Measurements from ENCODE around the gene ENO4. TPM values are rescaled to one million over a fixed set of nuclear protein-coding genes. Genes with fewer than 3 reads are reported as not detected.

ENO4 gene
- total RNA-seq, 4 donors from 2014 or later: 0.27 to 0.40 TPM; not detected in 2

DNA sequence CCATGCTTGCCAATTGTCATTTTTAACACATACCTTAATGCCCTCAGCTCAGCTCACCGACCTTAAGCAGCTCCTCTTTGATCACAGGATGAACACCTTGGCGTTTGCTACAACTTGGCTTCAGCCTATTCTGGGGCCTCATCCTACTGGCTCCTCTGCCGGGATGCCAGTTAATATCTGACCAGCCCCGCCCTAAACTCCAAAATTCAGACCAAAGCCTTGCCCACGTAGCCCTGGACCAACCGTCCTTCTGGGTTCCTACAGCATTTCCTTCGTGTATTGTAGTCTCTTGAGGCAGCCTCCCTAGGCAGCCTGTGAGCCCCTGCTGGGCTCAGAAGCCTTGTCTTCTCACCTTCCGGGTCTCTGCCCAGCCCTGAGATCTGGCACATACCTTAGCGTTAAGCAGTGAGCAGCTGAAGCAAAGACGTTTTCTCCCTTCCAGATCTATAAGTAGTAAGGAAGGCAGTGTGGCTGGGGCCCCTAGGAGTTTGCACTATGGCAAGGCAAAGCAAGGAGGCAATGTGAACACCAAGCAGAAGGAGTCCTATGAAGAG, 836 bp downstream of the ENO4 start:
- H3K4me1 ChIP-seq: peaks cover 0 to 15% (median 7%) of the 10 kb centered on the region in 4 donors
- DNase-seq: no peak
- peak overlapping the region; percentile 48 to 77 (median 64) for H3K4me3 ChIP-seq
- no peaks in the 10 kb centered on the region for H3K9me3 ChIP-seq
- H3K36me3 ChIP-seq: no peaks in the 10 kb centered on the region
- in situ Hi-C loops (cut with MboI; ENCODE audit: low pct_ligation_motif_present in 1 of 4, low pct_unique_long_range_greater_than_20kb in 1 of 4, low sequenced_read_pairs in 3 of 4) (no loop called here), intact Hi-C loops (cut with DNase I; ENCODE audit: low total_unique reads) (no loop called here)
- 37 to 40% methylated on average over 1 to 10 of the region's 10 CpGs for WGBS, 2 donors (ENCODE audit: low coverage in 1 of 2)
- TF ChIP-seq POLR2AphosphoS5 (IDR thresholded peaks at IDR 0.05) (no peak), EP300 (IDR thresholded peaks at IDR 0.05; ENCODE audit: low read depth) (no peak), CTCF (IDR thresholded peaks at IDR 0.05) (no peak), POLR2A (IDR thresholded peaks at IDR 0.05) (no peak)
- H3K27me3 ChIP-seq: peaks cover 8% of the 10 kb centered on the region
- H3K27ac ChIP-seq: peak overlapping the region; percentile 62 to 72 (median 67)

DNA sequence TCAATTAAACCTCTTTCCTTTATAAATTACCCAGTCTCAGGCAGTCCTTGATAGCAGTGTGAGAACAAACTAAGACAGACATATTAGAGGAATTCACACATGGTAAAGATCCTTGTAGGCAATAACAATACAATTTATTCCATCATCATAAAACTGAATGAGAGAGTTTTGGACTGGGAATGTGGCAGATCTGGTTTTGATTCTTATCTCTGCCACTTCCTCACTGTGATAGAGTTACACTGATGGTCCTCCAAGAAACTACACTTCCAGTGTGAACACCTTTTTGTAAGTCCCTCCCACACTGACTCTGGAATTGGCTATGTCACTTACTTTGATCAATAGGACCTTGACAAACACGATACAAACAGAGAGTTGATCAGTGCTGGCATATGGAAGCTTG, 2.9 kb downstream of the ENO4 start:
- no peak for TF ChIP-seq CTCF (IDR thresholded peaks at IDR 0.05)
- TF ChIP-seq EP300 (IDR thresholded peaks at IDR 0.05; ENCODE audit: low read depth): no peak
- TF ChIP-seq POLR2AphosphoS5 (IDR thresholded peaks at IDR 0.05): no peak
- TF ChIP-seq POLR2A (IDR thresholded peaks at IDR 0.05): no peak
- intact Hi-C loops (cut with DNase I; ENCODE audit: low total_unique reads) (no loop called here), in situ Hi-C loops (cut with MboI; ENCODE audit: low pct_ligation_motif_present in 1 of 4, low pct_unique_long_range_greater_than_20kb in 1 of 4, low sequenced_read_pairs in 3 of 4) (no loop called here)
- Histone ChIP-seq H3K4me3 (no peak overlapping the region), H3K36me3 (no peaks in the 10 kb centered on the region), H3K27ac (no peak overlapping the region), H3K9me3 (no peaks in the 10 kb centered on the region), H3K4me1 (peaks cover 0 to 15% (median 7%) of the 10 kb centered on the region in 4 donors), H3K27me3 (peaks cover 8% of the 10 kb centered on the region)
- no peak for DNase-seq
- WGBS, 2 donors (ENCODE audit: low coverage in 1 of 2): 56 to 71% methylated on average over 1 of the region's 1 CpG

GRCh38 chr10:116853287-116853686, 4.0 kb downstream of the ENO4 start:
- no peak overlapping the region for H3K27ac ChIP-seq
- 75 to 91% methylated on average over 3 to 4 of the region's 4 CpGs for WGBS, 2 donors (ENCODE audit: low coverage in 1 of 2)
- in situ Hi-C loops (cut with MboI; ENCODE audit: low pct_ligation_motif_present in 1 of 4, low pct_unique_long_range_greater_than_20kb in 1 of 4, low sequenced_read_pairs in 3 of 4) (no loop called here), intact Hi-C loops (cut with DNase I; ENCODE audit: low total_unique reads) (no loop called here)
- no peaks in the 10 kb centered on the region for H3K36me3 ChIP-seq
- peaks cover 0 to 4% of the 10 kb centered on the region in 2 donors for H3K9me3 ChIP-seq
- no peak for DNase-seq
- no peak for TF ChIP-seq POLR2AphosphoS5 (IDR thresholded peaks at IDR 0.05)
- no peak for TF ChIP-seq CTCF (IDR thresholded peaks at IDR 0.05)
- TF ChIP-seq EP300 (IDR thresholded peaks at IDR 0.05; ENCODE audit: low read depth): no peak
- no peak for TF ChIP-seq POLR2A (IDR thresholded peaks at IDR 0.05)
- H3K4me1 ChIP-seq: peaks cover 0 to 15% (median 7%) of the 10 kb centered on the region in 4 donors
- peaks cover 8% of the 10 kb centered on the region for H3K27me3 ChIP-seq
- no peak overlapping the region for H3K4me3 ChIP-seq

DNA sequence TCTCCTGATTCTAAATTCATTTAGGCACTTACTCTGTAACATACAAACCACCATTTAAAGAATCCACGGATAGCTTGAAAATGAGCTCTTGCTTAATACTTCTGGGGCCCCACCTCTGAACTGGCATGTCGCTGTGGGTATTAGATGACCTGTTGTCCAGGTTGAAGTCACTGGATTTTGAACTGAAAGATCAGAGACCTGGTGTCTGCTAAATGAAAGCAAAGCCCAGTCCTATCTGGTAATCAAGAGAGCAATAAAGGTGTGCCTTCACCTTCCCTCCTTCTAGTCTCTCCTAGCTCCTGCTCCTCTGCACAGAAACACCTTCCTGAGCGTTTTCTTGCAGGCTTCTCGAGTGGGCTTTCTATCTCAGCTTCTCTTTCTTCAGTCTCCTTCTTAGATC, 4.4 kb downstream of the ENO4 start:
- no peak for TF ChIP-seq CTCF (IDR thresholded peaks at IDR 0.05)
- TF ChIP-seq POLR2AphosphoS5 (IDR thresholded peaks at IDR 0.05): no peak
- no peak for TF ChIP-seq POLR2A (IDR thresholded peaks at IDR 0.05)
- TF ChIP-seq EP300 (IDR thresholded peaks at IDR 0.05; ENCODE audit: low read depth): no peak
- Histone ChIP-seq H3K27ac (no peak overlapping the region), H3K36me3 (no peaks in the 10 kb centered on the region), H3K4me3 (no peak overlapping the region), H3K9me3 (peaks cover 0 to 7% of the 10 kb centered on the region in 2 donors), H3K27me3 (peaks cover 8% of the 10 kb centered on the region), H3K4me1 (peaks cover 0 to 12% (median 7%) of the 10 kb centered on the region in 4 donors)
- 71 to 79% methylated on average over 2 to 4 of the region's 4 CpGs for WGBS, 2 donors (ENCODE audit: low coverage in 1 of 2)
- intact Hi-C loops (cut with DNase I; ENCODE audit: low total_unique reads) (no loop called here), in situ Hi-C loops (cut with MboI; ENCODE audit: low pct_ligation_motif_present in 1 of 4, low pct_unique_long_range_greater_than_20kb in 1 of 4, low sequenced_read_pairs in 3 of 4) (no loop called here)
- DNase-seq: no peak
